Keratinocyte (primary cell): ENCODE data around the gene TVP23A. TPM values are rescaled to one million over a fixed set of nuclear protein-coding genes. Genes with fewer than 3 reads are reported as not detected.

Experiments used
- DNase-seq: peaks from one replicate; pipeline ENCODE4 v3.0.0-alpha.2; 2011; ENCODE audit warnings: low read depth, missing footprints, low spot score
- FAIRE-seq: peaks from 2 replicates; lab custom pipeline; 2011; peaks lifted over from hg19 to GRCh38; lab: Jason Lieb, UNC
- H2AFZ ChIP-seq: 2 replicates; pipeline ENCODE4 v1.6.0; 2012; ENCODE audit warnings: low read length, control low read depth, inconsistent platforms; ENCODE audit not compliant: control insufficient read depth
- H3K27ac ChIP-seq: 2 replicates; pipeline ENCODE4 v1.5.1; 2011; ENCODE audit warnings: low read length; ENCODE audit not compliant: control insufficient read depth, insufficient read depth
- H3K27me3 ChIP-seq: 3 replicates; pipeline ENCODE4 v1.6.0; 2011; ENCODE audit warnings: low read length; ENCODE audit not compliant: control insufficient read depth, insufficient read depth; ENCODE audit errors: extremely low read depth
- H3K36me3 ChIP-seq, 2 experiments: 2 replicates in 1 of 2; 3 replicates in 1 of 2; pipeline ENCODE4 v1.5.1; 2011; ENCODE audit warnings: low read length in 2 of 2, mild to moderate bottlenecking in 1 of 2; ENCODE audit not compliant: control insufficient read depth in 2 of 2, insufficient read depth in 2 of 2; ENCODE audit errors: extremely low read depth in 1 of 2
- H3K4me1 ChIP-seq: 3 replicates; pipeline ENCODE4 v1.5.1; 2011; ENCODE audit warnings: low read length; ENCODE audit not compliant: control insufficient read depth, insufficient read depth; ENCODE audit errors: extremely low read depth
- H3K4me2 ChIP-seq: 3 replicates; pipeline ENCODE4 v1.6.0; 2011; ENCODE audit warnings: low read depth, low read length; ENCODE audit not compliant: control insufficient read depth, insufficient read depth; ENCODE audit errors: extremely low read depth
- H3K4me3 ChIP-seq, 3 experiments: fragments of 200-600 bp in 1 of 3; sonication (generic) in 1 of 3; 2 replicates in 2 of 3; 3 replicates in 1 of 3; pipeline ENCODE4 v1.5.1; 2011 to 2016; ENCODE audit warnings: low read length in 3 of 3, mild to moderate bottlenecking in 3 of 3, control low read depth in 2 of 3, inconsistent platforms in 1 of 3, low read depth in 1 of 3, mixed read lengths in 1 of 3, mixed run types in 1 of 3, moderate library complexity in 1 of 3; ENCODE audit not compliant: control insufficient read depth in 2 of 3, insufficient read depth in 2 of 3; ENCODE audit errors: extremely low read depth in 1 of 3
- H3K79me2 ChIP-seq: 2 replicates; pipeline ENCODE4 v1.6.0; 2012; ENCODE audit warnings: low read length; ENCODE audit not compliant: control insufficient read depth, insufficient read depth
- H3K9ac ChIP-seq: 3 replicates; pipeline ENCODE4 v1.6.0; 2011; ENCODE audit warnings: low read length; ENCODE audit not compliant: control insufficient read depth, insufficient read depth; ENCODE audit errors: extremely low read depth
- H3K9me1 ChIP-seq: 3 replicates; pipeline ENCODE4 v1.6.0; 2011; ENCODE audit warnings: low read length; ENCODE audit not compliant: control insufficient read depth, insufficient read depth; ENCODE audit errors: extremely low read depth
- H3K9me3 ChIP-seq: 2 replicates; pipeline ENCODE4 v1.5.1; 2012; ENCODE audit warnings: low read depth, low read length; ENCODE audit not compliant: control insufficient read depth
- H4K20me1 ChIP-seq: 3 replicates; pipeline ENCODE4 v1.6.0; 2011; ENCODE audit warnings: low read length; ENCODE audit not compliant: control insufficient read depth, insufficient read depth; ENCODE audit errors: extremely low read depth
- CTCF ChIP-seq, 3 experiments: IDR thresholded peaks in 1 of 3; conservative IDR thresholded peaks in 1 of 3; optimal IDR thresholded peaks in 1 of 3; 2 replicates in 2 of 3; 3 replicates in 1 of 3; pipeline versions ENCODE3 to v1.5.1; 2011; ENCODE audit warnings: low read length in 3 of 3, mild to moderate bottlenecking in 3 of 3, moderate library complexity in 2 of 3, control low read depth in 1 of 3, inconsistent platforms in 1 of 3; ENCODE audit not compliant: insufficient read depth in 2 of 3; ENCODE audit errors: extremely low read depth in 1 of 3
- EZH2 ChIP-seq: IDR thresholded peaks from one replicate; pipeline ENCODE4 v1.6.1; 2012; ENCODE audit warnings: inconsistent platforms, mild to moderate bottlenecking, low read length, moderate library complexity
- dilution Hi-C: fragments of 300-500 bp; cut with MboI; formaldehyde crosslinking; loops from one replicate; pipeline ENCODE4 v1.7.0; 2020; ENCODE audit warnings: low sequenced_read_pairs; ENCODE audit not compliant: extremely low pct_ligation_motif_present
- polyA plus RNA-seq, 5 experiments: library from polyadenylated mRNA; depleted of rRNA in 3 of 5; stranded (reverse) in 3 of 5; stranded (forward) in 1 of 5; unstranded in 1 of 5; fragments of >200 nt; gene quantifications; 1 replicate in 1 of 5; 2 replicates in 3 of 5; 3 replicates in 1 of 5; pipeline versions ENCODE4 v1.2.1 to v1.2.3, GENCODE V29; 2011 to 2012; ENCODE audit warnings: missing spikeins in 2 of 5, low read depth in 1 of 5, low replicate concordance in 1 of 5

Gene TVP23A
- polyA plus RNA-seq, 1 donor (not counting 4 experiments of a cell fraction or from before 2014, with no cell fraction given) = not detected

GRCh38 chr16:10862438-10862837, 43.8 kb upstream of the TVP23A start:
- Histone ChIP-seq H3K79me2 (no peaks in the 10 kb centered on the region), H3K4me1 (peaks cover 27% of the 10 kb centered on the region), H4K20me1 (no peaks in the 10 kb centered on the region), H3K9ac (no peak overlapping the region), H3K4me3 (no peak overlapping the region), H3K4me2 (peak overlapping the region; percentile 47), H3K27me3 (peaks cover 6% of the 10 kb centered on the region), H2AFZ (no peak overlapping the region), H3K27ac (no peak overlapping the region), H3K9me1 (no peaks in the 10 kb centered on the region), H3K9me3 (peaks cover 2% of the 10 kb centered on the region), H3K36me3 (no peaks in the 10 kb centered on the region)
- dilution Hi-C loops = no loop called here
- FAIRE-seq (peak; percentile 90), DNase-seq (peak; percentile 89)
- TF ChIP-seq EZH2 = no peak
- no peak for TF ChIP-seq CTCF (optimal IDR thresholded peaks at IDR 0.05 in 1 of 3, IDR thresholded peaks at IDR 0.05 in 1 of 3, conservative IDR thresholded peaks at IDR 0.05 in 1 of 3; ENCODE audit: extremely low read depth in 1 of 3, insufficient read depth in 2 of 3, low read length in 3 of 3)

- no peak for TF ChIP-seq EZH2
- no peak for TF ChIP-seq CTCF (optimal IDR thresholded peaks at IDR 0.05 in 1 of 3, IDR thresholded peaks at IDR 0.05 in 1 of 3, conservative IDR thresholded peaks at IDR 0.05 in 1 of 3; ENCODE audit: extremely low read depth in 1 of 3, insufficient read depth in 2 of 3, low read length in 3 of 3)
- H4K20me1 ChIP-seq = no peaks in the 10 kb centered on the region
- H3K9ac ChIP-seq = no peak overlapping the region
- H3K27ac ChIP-seq = no peak overlapping the region
- no peaks in the 10 kb centered on the region for H3K36me3 ChIP-seq
- H3K79me2 ChIP-seq = no peaks in the 10 kb centered on the region
- peak; percentile 76 for FAIRE-seq
- peak; percentile 59 for DNase-seq
- H3K9me1 ChIP-seq = no peaks in the 10 kb centered on the region
- H2AFZ ChIP-seq = no peak overlapping the region
- H3K9me3 ChIP-seq = peaks cover 2% of the 10 kb centered on the region
- peak overlapping the region; percentile 41 for H3K4me2 ChIP-seq
- dilution Hi-C loops = no loop called here
- H3K4me1 ChIP-seq = peaks cover 27% of the 10 kb centered on the region
- no peaks in the 10 kb centered on the region for H3K27me3 ChIP-seq
- H3K4me3 ChIP-seq = no peak overlapping the region
These were observed 41.1 kb upstream of the TVP23A start for GRCh38 chr16:10859658-10860057.
